Activated naive CD4-positive, alpha-beta T cell treated with anti-CD3 and anti-CD28 coated beads, Interleukin-2, amount 50 U/mL, for 16 hours (primary cell): ENCODE measurements around the gene PRR36.
"Not testable (repeated sequence)": the region's sequence is repeated elsewhere in the genome, so short reads cannot be mapped to it uniquely, and the experiment has no call there.

ENCODE experiments used
- DNase-seq: peaks from one replicate; pipeline ENCODE4 v3.0.0-alpha.2; 2020

Gene PRR36

GRCh38 chr19:7897292-7897691 is 23.1 kb upstream of the PRR36 start:
- DNase-seq = no peak

- no peak for DNase-seq
Measured at GRCh38 chr19:7895565-7895964, 21.4 kb upstream of the PRR36 start.

- DNase-seq = no peak
Measured at GRCh38 chr19:7894612-7895309, 20.6 kb upstream of the PRR36 start.

GRCh38 chr19:7893362-7894101 is 19.3 kb upstream of the PRR36 start:
- not testable (repeated sequence) for DNase-seq

GRCh38 chr19:7888826-7889217 is 14.6 kb upstream of the PRR36 start:
- DNase-seq = no peak

- DNase-seq = peak; percentile 60
Measured at GRCh38 chr19:7888145-7888825, 14.1 kb upstream of the PRR36 start, which contains the start of gene LRRC8E. Gene LRRC8E (plus strand): TSS chr19:7888510. CDS start chr19:7895604, 7,094 bp downstream.

- DNase-seq = no peak
Measured at GRCh38 chr19:7887408-7888144, 13.4 kb upstream of the PRR36 start.

- no peak for DNase-seq
Measured at GRCh38 chr19:7885818-7886217, 11.6 kb upstream of the PRR36 start.

- DNase-seq = no peak
Measured at GRCh38 chr19:7883796-7884570, 9.8 kb upstream of the PRR36 start.

- no peak for DNase-seq
Measured at GRCh38 chr19:7883105-7883504, 8.9 kb upstream of the PRR36 start.

GRCh38 chr19:7881910-7882309 is 7.7 kb upstream of the PRR36 start:
- DNase-seq = no peak

- no peak for DNase-seq
Measured at GRCh38 chr19:7879836-7880235, 5.6 kb upstream of the PRR36 start.

GRCh38 chr19:7879111-7879807 is 5.1 kb upstream of the PRR36 start:
- DNase-seq = no peak

- no peak for DNase-seq
Measured at GRCh38 chr19:7877249-7877836, 3.2 kb upstream of the PRR36 start.

GRCh38 chr19:7874897-7875273 is 695 bp upstream of the PRR36 start:
- DNase-seq = no peak

- DNase-seq = no peak
Measured at GRCh38 chr19:7873304-7874075, 700 bp downstream of the PRR36 start.

GRCh38 chr19:7872306-7873204 is 1.6 kb downstream of the PRR36 start:
- DNase-seq = no peak

GRCh38 chr19:7871437-7872305 is 2.5 kb downstream of the PRR36 start:
- peak; percentile 86 for DNase-seq
